GM12878 (cell line): ENCODE results near the gene SLC29A4. TPM values are rescaled to one million over a fixed set of nuclear protein-coding genes. Genes with fewer than 3 reads are reported as not detected.

Experiments used
- BACH1 ChIP-seq: fragments of 450-650 bp; IDR thresholded peaks from 2 replicates; pipeline ENCODE4 v1.6.1; 2017; ENCODE audit warnings: mild to moderate bottlenecking, borderline replicate concordance
- JUND ChIP-seq: IDR thresholded peaks from 2 replicates; pipeline ENCODE4 v1.6.1; 2012; ENCODE audit warnings: low read depth, mild to moderate bottlenecking, low read length, improper control_type of control experiment, moderate library complexity
- MLLT1 ChIP-seq: fragments of 450-650 bp; IDR thresholded peaks from 2 replicates; pipeline ENCODE4 v1.6.1; 2016; ENCODE audit warnings: mild to moderate bottlenecking
- NFYB ChIP-seq: IDR thresholded peaks from 2 replicates; pipeline ENCODE4 v1.6.1; 2011; ENCODE audit warnings: low read depth, mild to moderate bottlenecking, low read length, improper control_type of control experiment, moderate library complexity; ENCODE audit not compliant: insufficient read depth
- ZNF592 ChIP-seq: fragments of 450-650 bp; IDR thresholded peaks from 2 replicates; pipeline ENCODE4 v1.6.1; 2017; ENCODE audit warnings: mild to moderate bottlenecking, moderate library complexity
- polyA plus RNA-seq, 11 experiments: library from polyadenylated mRNA; depleted of rRNA in 4 of 11; unstranded in 6 of 11; stranded (reverse) in 5 of 11; fragments of >200 nt; fragmentation: Nextera tagmentation in 4 of 11; fragmentation: Illumina TruSeq in 1 of 11; extraction: Ambion mirVana in 4 of 11; extraction: Trizol in 1 of 11; gene quantifications; 1 replicate in 1 of 11; 2 replicates in 10 of 11; pipeline versions ENCODE4 v1.2.1 to v1.2.3, GENCODE V29; 2011 to 2016; ENCODE audit warnings: inconsistent platforms in 2 of 11, missing spikeins in 2 of 11, low read depth in 1 of 11
- total RNA-seq, 4 experiments: library from RNA; depleted of rRNA in 3 of 4; stranded (reverse); fragments of >200 nt in 3 of 4; fragmentation: Illumina TruSeq in 1 of 4; extraction: Trizol in 1 of 4; gene quantifications; 2 replicates each; pipeline versions ENCODE4 v1.2.1 to v1.2.3, GENCODE V29; 2013 to 2021

SLC29A4 gene
- total and polyA plus RNA-seq, 10 of the 15 experiments (the other 5 are each of a cell fraction or from before 2014, with no cell fraction given): 0.11 to 0.72 (median 0.23) TPM; not detected in 3

- no peak for TF ChIP-seq BACH1
- no peak for TF ChIP-seq ZNF592
- no peak for TF ChIP-seq NFYB
- TF ChIP-seq JUND: no peak
- TF ChIP-seq MLLT1: no peak
Observed at GRCh38 chr7:5295039-5296014, 12.6 kb downstream of the SLC29A4 start (continued).
